Measurements from ENCODE around the gene SLC25A1.

SLC25A1 gene

DNA sequence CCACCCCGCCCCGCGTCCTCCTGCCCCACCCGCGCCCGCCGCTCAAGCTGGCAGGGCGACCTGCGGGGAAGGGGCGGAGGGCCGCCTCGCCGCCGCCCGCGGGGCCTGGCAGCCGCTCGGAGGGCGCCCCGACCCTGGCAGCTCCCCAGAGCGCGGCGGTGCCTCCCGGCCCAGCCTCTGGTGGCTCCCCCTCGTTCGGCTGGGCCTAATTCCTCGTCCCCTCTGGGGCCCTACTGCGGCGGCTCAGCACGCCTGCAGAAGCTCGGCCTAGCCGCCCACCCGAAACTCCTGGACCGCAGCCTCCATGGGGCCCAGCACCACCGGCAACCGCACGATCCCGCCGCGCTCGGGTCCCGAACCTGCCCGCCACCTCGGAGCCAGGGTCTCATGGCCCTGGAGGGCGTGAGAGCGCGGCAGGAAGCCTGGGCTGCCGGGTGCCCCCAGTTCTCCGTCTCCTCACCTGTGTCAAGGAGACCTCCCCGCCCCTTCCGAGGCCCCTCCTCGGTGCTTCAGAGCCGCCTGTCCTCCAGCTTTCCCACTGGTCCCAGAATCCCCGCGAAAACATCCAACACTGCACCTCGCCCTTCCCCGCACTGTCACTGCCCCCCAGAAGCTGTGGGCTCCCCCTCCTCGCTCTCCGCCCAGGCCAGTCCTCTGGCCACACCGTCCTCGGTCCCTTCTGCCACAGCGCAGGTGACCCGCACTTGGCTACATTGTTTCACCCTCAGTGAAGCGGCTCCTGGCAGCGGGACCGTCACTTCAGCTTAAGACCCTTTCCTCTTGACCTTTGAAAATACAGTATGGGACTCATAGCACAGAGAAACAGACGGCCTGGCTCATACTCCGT, 27.8 kb downstream of the SLC25A1 start:
- no peak overlapping the region for H3K4me3 ChIP-seq (ENCODE audit: control insufficient read depth, low read depth, low read length)
- TF ChIP-seq, protein P1, sequence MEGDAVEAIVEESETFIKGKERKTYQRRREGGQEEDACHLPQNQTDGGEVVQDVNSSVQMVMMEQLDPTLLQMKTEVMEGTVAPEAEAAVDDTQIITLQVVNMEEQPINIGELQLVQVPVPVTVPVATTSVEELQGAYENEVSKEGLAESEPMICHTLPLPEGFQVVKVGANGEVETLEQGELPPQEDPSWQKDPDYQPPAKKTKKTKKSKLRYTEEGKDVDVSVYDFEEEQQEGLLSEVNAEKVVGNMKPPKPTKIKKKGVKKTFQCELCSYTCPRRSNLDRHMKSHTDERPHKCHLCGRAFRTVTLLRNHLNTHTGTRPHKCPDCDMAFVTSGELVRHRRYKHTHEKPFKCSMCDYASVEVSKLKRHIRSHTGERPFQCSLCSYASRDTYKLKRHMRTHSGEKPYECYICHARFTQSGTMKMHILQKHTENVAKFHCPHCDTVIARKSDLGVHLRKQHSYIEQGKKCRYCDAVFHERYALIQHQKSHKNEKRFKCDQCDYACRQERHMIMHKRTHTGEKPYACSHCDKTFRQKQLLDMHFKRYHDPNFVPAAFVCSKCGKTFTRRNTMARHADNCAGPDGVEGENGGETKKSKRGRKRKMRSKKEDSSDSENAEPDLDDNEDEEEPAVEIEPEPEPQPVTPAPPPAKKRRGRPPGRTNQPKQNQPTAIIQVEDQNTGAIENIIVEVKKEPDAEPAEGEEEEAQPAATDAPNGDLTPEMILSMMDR (conservative IDR thresholded peaks at IDR 0.05; ENCODE audit: control insufficient read depth, insufficient read depth, low read depth, low read length): no peak
- DNase-seq (ENCODE audit: low read depth): no peak

DNA sequence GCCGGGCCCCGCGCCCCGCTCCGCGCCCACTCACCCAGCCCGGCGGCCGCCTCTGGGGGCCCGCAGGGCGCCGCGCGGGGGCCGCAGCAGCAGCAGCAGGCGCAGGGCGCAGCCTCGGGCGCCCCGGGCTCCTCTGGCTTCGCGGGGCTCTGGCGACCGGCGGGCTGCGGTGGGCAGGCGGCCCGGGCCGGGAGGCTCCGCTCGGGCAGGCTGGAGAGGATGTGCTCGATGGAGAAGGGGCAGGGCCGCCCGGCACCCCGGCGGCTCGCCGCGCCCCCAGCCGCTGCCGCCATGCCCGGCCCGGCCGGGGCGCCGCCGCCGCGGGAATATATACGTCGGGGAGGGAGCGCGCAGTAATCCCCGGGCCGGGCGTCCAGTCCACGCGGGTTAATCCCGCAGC, 28.5 kb downstream of the SLC25A1 start, which contains the start of gene GSC2:
Gene GSC2 (minus strand): TSS at position 302 of the 400 bp plus-strand sequence. CDS start 9 bp downstream, at position 293.
- TF ChIP-seq, protein P1 (conservative IDR thresholded peaks at IDR 0.05; ENCODE audit: control insufficient read depth, insufficient read depth, low read depth, low read length): no peak
- DNase-seq (ENCODE audit: low read depth): no peak
- H3K4me3 ChIP-seq (ENCODE audit: control insufficient read depth, low read depth, low read length): no peak within 1 kb of the TSS

DNA sequence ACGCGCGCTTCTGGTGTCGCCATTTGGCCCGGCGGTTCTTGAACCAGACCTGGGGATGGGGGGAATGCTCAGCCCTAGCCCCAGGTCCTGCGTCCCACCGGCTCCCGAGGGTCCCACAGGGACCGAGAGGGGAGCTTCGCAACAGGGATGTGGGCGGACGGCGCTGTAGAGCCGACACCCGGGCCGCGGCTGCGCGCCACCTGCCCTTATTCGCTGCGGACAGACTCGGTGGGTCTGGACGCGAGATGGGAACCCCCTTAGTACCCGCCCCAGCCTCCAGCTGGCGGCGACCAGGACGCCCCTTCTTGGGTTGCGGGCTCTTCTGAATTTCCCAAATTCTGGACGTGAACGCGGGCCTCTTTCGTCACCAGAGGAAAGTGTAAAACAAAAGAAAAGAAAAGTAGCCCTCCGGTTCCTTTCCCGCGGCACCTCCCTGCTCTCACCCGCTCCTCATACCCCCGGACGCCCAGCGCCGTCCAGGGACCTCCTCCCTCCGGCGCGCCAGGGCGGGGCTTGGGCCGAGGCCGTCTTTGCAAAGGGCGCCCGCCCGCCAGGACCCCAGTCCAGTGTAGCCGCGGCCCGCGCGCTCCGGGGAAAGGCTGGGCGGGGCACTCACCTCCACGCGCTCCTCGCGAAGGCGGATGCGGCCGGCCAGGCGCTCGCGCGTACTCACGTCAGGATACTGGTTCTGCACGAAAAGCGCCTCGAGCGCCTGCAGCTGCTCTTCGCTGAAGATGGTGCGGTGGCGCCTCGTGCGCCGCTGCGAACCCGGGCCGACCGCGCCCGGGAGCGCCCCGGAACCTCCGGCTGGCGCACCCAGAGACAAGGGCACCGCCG, 29.3 kb downstream of the SLC25A1 start:
- DNase-seq (ENCODE audit: low read depth): peak; percentile 12
- no peak overlapping the region for H3K4me3 ChIP-seq (ENCODE audit: control insufficient read depth, low read depth, low read length)
- TF ChIP-seq, protein P1 (conservative IDR thresholded peaks at IDR 0.05; ENCODE audit: control insufficient read depth, insufficient read depth, low read depth, low read length): no peak

DNA sequence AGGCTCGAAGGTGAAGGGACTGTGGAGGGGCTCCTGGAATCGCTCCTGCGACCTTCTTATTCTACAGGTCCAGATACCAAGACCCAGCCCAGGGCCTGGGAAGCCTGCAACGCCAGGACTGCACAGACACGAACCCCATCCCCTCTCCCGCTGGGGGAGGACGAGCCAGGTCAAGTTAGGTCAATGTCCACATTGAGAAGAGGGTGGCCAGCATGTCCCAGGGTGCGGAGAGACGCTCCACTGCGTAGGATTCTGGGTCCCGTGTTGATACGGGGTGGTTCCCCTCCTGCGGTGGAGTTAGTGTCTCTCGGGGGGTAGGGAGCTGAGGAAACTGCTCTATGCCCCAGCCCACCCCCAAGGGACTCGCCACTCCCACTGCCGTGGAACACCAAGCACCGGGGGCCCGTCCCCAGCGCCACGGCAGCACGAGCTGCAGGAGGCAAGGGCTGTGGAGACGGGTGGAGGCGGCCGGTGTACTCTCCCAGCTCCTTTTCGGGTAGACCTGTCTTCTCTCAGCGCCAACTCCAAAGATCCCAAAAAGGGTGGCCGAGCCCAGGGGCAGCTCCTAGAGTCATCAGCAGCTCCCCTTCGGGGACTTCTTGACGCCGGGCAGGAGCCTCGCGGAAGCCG, 30.0 kb downstream of the SLC25A1 start:
- no peak for DNase-seq (ENCODE audit: low read depth)
- H3K4me3 ChIP-seq (ENCODE audit: control insufficient read depth, low read depth, low read length): no peak overlapping the region
- TF ChIP-seq, protein P1 (conservative IDR thresholded peaks at IDR 0.05; ENCODE audit: control insufficient read depth, insufficient read depth, low read depth, low read length): no peak

DNA sequence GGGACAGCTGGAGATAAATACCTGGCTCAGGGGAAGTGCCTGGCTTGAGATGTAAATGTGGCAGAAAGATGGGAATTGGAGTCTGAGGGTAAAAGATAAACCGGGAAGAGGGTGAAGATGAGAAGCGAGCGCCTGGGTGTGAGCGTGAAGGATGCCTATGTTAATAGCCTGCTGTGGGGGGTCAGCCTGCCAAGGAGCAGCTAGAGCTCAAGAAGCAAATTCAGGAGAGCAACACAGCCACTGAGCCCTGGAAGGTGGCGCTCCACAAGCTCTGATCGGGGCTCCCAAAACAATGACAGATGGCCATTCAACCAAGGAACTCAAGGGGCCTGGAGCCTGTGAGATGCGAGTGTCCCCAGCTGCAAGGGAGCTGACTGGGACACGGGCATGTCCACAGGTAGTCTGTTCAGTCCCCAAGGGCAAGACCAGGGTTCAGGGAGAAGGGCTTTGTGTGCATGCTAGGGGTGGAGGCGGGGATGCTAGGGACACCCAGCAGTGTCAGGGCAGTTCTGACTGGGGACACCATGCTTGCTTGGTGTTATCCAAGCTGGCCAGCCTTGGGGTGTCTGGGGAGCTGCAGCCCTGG, 31.2 kb downstream of the SLC25A1 start:
- TF ChIP-seq, protein P1 (conservative IDR thresholded peaks at IDR 0.05; ENCODE audit: control insufficient read depth, insufficient read depth, low read depth, low read length): no peak
- no peak overlapping the region for H3K4me3 ChIP-seq (ENCODE audit: control insufficient read depth, low read depth, low read length)
- no peak for DNase-seq (ENCODE audit: low read depth)

Measured in fibroblast of mammary gland (primary cell).